ENCODE measurements around the gene NCBP2L. TPM values are rescaled to one million over a fixed set of nuclear protein-coding genes. Genes with fewer than 3 reads are reported as not detected.
"Not testable (repeated sequence)": the region's sequence is repeated elsewhere in the genome, so short reads cannot be mapped to it uniquely, and the experiment has no call there.

Gene NCBP2L
- total RNA-seq, 1 donor from 2014 or later: not detected

GRCh38 chrX:107780525-107780924, 3.0 kb downstream of the NCBP2L start:
- Mint-ChIP-seq H3K4me1 (ENCODE audit: unreplicated experiment) (peaks cover 8% of the 10 kb centered on the region), H3K9me3 (no peaks in the 10 kb centered on the region), H3K4me3 (no peak overlapping the region), H3K27ac (no peak overlapping the region), H3K27me3 (peaks cover 16% of the 10 kb centered on the region), H3K36me3 (no peaks in the 10 kb centered on the region)
- no peak for DNase-seq (ENCODE audit: extremely low spot score, unreplicated experiment)
- no peak for TF ChIP-seq CTCF (conservative IDR thresholded peaks at IDR 0.05)

- H3K4me1 Mint-ChIP-seq (ENCODE audit: unreplicated experiment): no peaks in the 10 kb centered on the region
- H3K36me3 Mint-ChIP-seq: no peaks in the 10 kb centered on the region
- no peak overlapping the region for H3K27ac Mint-ChIP-seq
These were observed 10.3 kb downstream of the NCBP2L start for GRCh38 chrX:107787827-107788226.

GRCh38 chrX:107804427-107804826, 26.9 kb downstream of the NCBP2L start:
- Mint-ChIP-seq H3K36me3 (no peaks in the 10 kb centered on the region), H3K9me3 (peaks cover 8% of the 10 kb centered on the region), H3K4me1 (ENCODE audit: unreplicated experiment) (no peaks in the 10 kb centered on the region), H3K27me3 (no peaks in the 10 kb centered on the region), H3K4me3 (no peak overlapping the region), H3K27ac (no peak overlapping the region)
- TF ChIP-seq CTCF (conservative IDR thresholded peaks at IDR 0.05): no peak
- DNase-seq (ENCODE audit: extremely low spot score, unreplicated experiment): no peak

More at GRCh38 chrX:107787827-107788226, 10.3 kb downstream of the NCBP2L start:
- Mint-ChIP-seq H3K4me3 (no peak overlapping the region), H3K9me3 (no peaks in the 10 kb centered on the region), H3K27me3 (no peaks in the 10 kb centered on the region)
- TF ChIP-seq CTCF (conservative IDR thresholded peaks at IDR 0.05): no peak
- DNase-seq (ENCODE audit: extremely low spot score, unreplicated experiment): no peak

GRCh38 chrX:107805179-107805578, 27.6 kb downstream of the NCBP2L start:
- no peak overlapping the region for H3K27ac Mint-ChIP-seq
- H3K9me3 Mint-ChIP-seq: peaks cover 8% of the 10 kb centered on the region
- no peak for DNase-seq (ENCODE audit: extremely low spot score, unreplicated experiment)
- TF ChIP-seq CTCF (conservative IDR thresholded peaks at IDR 0.05): no peak
- H3K27me3 Mint-ChIP-seq: no peaks in the 10 kb centered on the region
- no peaks in the 10 kb centered on the region for H3K4me1 Mint-ChIP-seq (ENCODE audit: unreplicated experiment)
- no peak overlapping the region for H3K4me3 Mint-ChIP-seq
- H3K36me3 Mint-ChIP-seq: no peaks in the 10 kb centered on the region

- H3K27ac Mint-ChIP-seq; H3K4me3 Mint-ChIP-seq; H3K27me3 Mint-ChIP-seq; H3K4me1 Mint-ChIP-seq (ENCODE audit: unreplicated experiment); DNase-seq (ENCODE audit: extremely low spot score, unreplicated experiment); H3K9me3 Mint-ChIP-seq; H3K36me3 Mint-ChIP-seq: not testable (repeated sequence)
These were observed 32.5 kb downstream of the NCBP2L start for GRCh38 chrX:107810053-107810452.

GRCh38 chrX:107818900-107819521, 41.5 kb downstream of the NCBP2L start:
- TF ChIP-seq CTCF (conservative IDR thresholded peaks at IDR 0.05): no peak
- no peaks in the 10 kb centered on the region for H3K9me3 Mint-ChIP-seq
- DNase-seq (ENCODE audit: extremely low spot score, unreplicated experiment): no peak
- H3K27me3 Mint-ChIP-seq: no peaks in the 10 kb centered on the region
- H3K4me3 Mint-ChIP-seq: no peak overlapping the region
- no peaks in the 10 kb centered on the region for H3K4me1 Mint-ChIP-seq (ENCODE audit: unreplicated experiment)
- H3K27ac Mint-ChIP-seq: no peak overlapping the region
- H3K36me3 Mint-ChIP-seq: no peaks in the 10 kb centered on the region
